ENCODE data around the gene DHX35. TPM values are rescaled to one million over a fixed set of nuclear protein-coding genes. Genes with fewer than 3 reads are reported as not detected.

DHX35 gene
- total RNA-seq, 6 donors from 2014 or later = 9.6 to 40.9 (median 12.0) TPM

DNA sequence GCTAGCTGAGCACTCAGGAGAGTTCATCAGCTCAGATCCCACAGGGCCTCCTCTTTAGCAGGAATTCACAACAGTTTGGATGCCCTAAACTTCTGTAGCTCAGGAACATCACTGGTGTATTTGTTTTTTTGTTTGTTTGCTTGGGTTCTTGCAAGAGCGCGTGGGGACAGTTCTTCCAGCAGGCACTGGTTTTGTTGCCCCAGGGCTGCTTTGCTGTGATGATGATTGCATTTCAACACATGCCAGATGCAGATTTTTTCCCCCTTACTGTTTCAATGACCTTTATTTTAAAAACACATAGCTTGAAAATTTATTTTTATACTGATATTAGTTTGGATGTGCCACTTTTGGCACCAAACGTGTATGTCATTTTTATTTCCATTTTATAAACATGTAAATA, 77.1 kb downstream of the DHX35 start:
- no peak for TF ChIP-seq POLR2A (IDR thresholded peaks at IDR 0.05)
- TF ChIP-seq EP300 (IDR thresholded peaks at IDR 0.05) = no peak
- no peak for TF ChIP-seq POLR2AphosphoS5 (IDR thresholded peaks at IDR 0.05)
- TF ChIP-seq, protein P1, sequence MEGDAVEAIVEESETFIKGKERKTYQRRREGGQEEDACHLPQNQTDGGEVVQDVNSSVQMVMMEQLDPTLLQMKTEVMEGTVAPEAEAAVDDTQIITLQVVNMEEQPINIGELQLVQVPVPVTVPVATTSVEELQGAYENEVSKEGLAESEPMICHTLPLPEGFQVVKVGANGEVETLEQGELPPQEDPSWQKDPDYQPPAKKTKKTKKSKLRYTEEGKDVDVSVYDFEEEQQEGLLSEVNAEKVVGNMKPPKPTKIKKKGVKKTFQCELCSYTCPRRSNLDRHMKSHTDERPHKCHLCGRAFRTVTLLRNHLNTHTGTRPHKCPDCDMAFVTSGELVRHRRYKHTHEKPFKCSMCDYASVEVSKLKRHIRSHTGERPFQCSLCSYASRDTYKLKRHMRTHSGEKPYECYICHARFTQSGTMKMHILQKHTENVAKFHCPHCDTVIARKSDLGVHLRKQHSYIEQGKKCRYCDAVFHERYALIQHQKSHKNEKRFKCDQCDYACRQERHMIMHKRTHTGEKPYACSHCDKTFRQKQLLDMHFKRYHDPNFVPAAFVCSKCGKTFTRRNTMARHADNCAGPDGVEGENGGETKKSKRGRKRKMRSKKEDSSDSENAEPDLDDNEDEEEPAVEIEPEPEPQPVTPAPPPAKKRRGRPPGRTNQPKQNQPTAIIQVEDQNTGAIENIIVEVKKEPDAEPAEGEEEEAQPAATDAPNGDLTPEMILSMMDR (IDR thresholded peaks at IDR 0.05) = no peak
- WGBS, 2 donors = 96 to 98% methylated on average over 3 of the region's 3 CpGs
- ATAC-seq (ENCODE audit: low FRiP score in 2 of 2) (no peak), DNase-seq (no peak)
- Histone ChIP-seq H3K9me3 (no peaks in the 10 kb centered on the region), H3K4me3 (no peak overlapping the region), H3K27ac (no peak overlapping the region), H3K27me3 (no peaks in the 10 kb centered on the region), H3K36me3 (peaks cover 7 to 79% (median 47%) of the 10 kb centered on the region in 4 donors), H3K4me1 (no peaks in the 10 kb centered on the region)

DNA sequence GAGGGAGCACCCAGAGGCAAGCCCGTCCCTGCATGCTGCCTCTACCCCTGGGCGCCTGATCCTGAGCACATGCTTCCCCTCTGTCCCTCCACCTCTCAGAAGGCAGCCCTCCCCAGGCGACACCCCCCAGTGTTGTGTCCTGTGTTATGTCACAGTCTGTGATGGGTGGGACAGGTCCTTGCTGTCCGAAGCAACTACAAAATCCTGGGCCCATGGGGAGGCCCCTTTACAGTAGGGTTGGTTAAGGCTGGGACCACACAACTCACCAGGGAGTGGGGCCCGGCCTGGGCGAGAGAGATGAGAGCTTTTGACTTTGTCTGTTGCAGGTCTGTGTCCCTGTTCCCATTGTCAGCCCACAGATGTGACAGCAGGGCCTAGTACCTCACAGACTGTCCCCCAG, 78.0 kb downstream of the DHX35 start:
- no peak overlapping the region for H3K27ac ChIP-seq
- H3K27me3 ChIP-seq = no peaks in the 10 kb centered on the region
- no peak for TF ChIP-seq EP300 (IDR thresholded peaks at IDR 0.05)
- TF ChIP-seq POLR2AphosphoS5 (IDR thresholded peaks at IDR 0.05) = no peak
- TF ChIP-seq, protein P1 (IDR thresholded peaks at IDR 0.05) = no peak
- TF ChIP-seq POLR2A (IDR thresholded peaks at IDR 0.05) = no peak
- ATAC-seq (ENCODE audit: low FRiP score in 2 of 2) (no peak), DNase-seq (no peak)
- H3K36me3 ChIP-seq = peaks cover 6 to 70% (median 40%) of the 10 kb centered on the region in 4 donors
- H3K4me3 ChIP-seq = no peak overlapping the region
- 93% methylated on average over 6 of the region's 6 CpGs; no CpG with 5 or more reads in 1 of the 2 donors for WGBS, 2 donors
- no peaks in the 10 kb centered on the region for H3K4me1 ChIP-seq
- no peaks in the 10 kb centered on the region for H3K9me3 ChIP-seq

DNA sequence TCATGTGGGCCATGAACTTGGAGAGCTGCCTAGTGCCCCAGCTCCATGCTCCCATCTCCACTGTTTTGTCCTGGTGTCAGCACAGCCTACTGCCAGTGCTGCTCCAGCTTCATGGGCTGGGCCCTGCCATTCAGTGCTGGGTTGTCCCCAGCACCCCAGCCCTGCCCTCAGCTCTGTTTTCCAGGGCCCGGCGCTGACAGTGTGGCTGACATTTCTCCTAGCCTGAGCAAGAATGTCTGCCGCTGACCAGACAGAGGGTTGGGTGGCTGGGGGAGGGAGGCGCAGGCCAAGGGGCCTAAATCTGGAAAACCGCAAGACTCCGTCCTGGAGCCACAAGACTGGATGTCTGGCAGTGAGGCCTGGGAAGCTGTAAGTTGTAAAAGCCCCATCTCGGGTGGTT, 78.9 kb downstream of the DHX35 start:
- no peaks in the 10 kb centered on the region for H3K9me3 ChIP-seq
- 96 to 97% methylated on average over 5 to 7 of the region's 7 CpGs for WGBS, 2 donors
- no peaks in the 10 kb centered on the region for H3K27me3 ChIP-seq
- no peak for DNase-seq
- TF ChIP-seq EP300 (IDR thresholded peaks at IDR 0.05) (no peak), POLR2A (IDR thresholded peaks at IDR 0.05) (no peak), POLR2AphosphoS5 (IDR thresholded peaks at IDR 0.05) (no peak)
- TF ChIP-seq, protein P1 (IDR thresholded peaks at IDR 0.05) = no peak
- H3K27ac ChIP-seq = no peak overlapping the region
- no peaks in the 10 kb centered on the region for H3K4me1 ChIP-seq
- H3K36me3 ChIP-seq = peaks cover 0 to 61% (median 31%) of the 10 kb centered on the region in 4 donors
- no peak for ATAC-seq (ENCODE audit: low FRiP score in 2 of 2)
- no peak overlapping the region for H3K4me3 ChIP-seq

DNA sequence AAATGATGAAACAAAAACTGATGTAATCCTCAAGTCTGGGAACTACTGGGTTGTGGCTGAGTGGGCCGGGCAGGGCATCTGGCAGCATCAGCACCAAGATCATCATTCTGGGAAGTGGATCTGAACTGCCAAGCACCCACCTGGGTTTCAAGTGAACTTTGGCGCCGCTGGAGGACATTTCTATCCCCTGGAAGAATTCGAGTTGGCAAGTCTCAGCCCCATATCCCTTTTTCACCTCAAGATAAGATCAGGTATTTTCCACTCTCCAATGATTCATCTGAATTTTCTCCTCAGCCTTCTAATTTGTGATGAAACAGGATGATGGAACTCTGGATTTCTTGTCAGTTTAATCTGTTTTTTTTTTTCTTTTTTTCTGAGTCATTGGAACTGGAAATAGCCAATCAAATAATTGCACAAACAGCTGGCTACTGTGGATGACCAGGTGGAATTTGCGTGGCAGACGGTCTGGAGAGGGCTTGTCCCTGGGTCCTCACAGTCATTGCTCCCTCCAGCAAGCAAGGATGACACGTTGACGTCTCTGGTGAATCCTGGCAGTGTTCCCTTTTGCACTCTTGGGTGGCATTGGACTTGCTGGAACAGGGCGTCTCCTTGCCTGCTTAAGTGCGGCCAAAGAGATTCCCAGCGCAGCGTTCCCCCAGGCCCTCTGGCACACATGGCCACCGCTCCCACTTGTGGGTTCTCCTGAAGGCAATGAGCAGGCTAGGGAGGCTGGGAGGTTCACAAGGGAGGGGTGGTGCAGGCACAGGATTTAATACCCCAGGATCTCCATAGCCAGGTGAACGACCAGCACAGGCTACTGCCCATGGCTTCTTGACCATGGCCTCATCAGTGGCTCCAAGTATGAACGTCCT, 80.4 kb downstream of the DHX35 start:
- no peak for TF ChIP-seq POLR2A (IDR thresholded peaks at IDR 0.05)
- no peak for TF ChIP-seq EP300 (IDR thresholded peaks at IDR 0.05)
- Histone ChIP-seq H3K36me3 (peaks cover 0 to 46% (median 28%) of the 10 kb centered on the region in 4 donors), H3K27ac (peak overlapping the region in 1 of 4 donors; percentile 64), H3K9me3 (no peaks in the 10 kb centered on the region), H3K27me3 (no peaks in the 10 kb centered on the region), H3K4me3 (no peak overlapping the region), H3K4me1 (no peaks in the 10 kb centered on the region)
- DNase-seq (no peak), ATAC-seq (ENCODE audit: low FRiP score in 2 of 2) (no peak)
- WGBS, 2 donors = 83 to 86% methylated on average over 11 to 15 of the region's 15 CpGs

DNA sequence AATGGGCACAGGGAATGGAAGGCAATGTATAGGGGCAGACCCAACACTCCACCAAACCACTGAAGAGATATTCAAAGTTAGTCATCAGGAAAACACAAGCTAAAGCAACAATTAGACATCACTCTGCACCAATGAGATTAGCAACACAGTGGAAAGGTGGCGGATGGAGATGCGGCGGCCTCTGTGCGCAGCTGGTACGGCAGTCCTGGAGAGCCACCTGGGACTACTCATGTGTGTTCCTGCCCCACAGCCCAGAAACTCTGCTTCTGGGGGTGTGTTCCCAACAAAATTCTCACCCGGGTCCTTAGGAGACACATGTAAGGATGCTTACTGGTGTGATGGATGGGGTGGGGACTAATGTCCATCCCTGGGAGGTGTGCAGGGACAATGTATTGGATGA, 82.4 kb downstream of the DHX35 start:
- TF ChIP-seq EP300 (IDR thresholded peaks at IDR 0.05) (no peak), POLR2AphosphoS5 (IDR thresholded peaks at IDR 0.05) (no peak), POLR2A (IDR thresholded peaks at IDR 0.05) (no peak)
- TF ChIP-seq, protein P1 (IDR thresholded peaks at IDR 0.05) = no peak
- ATAC-seq (ENCODE audit: low FRiP score in 2 of 2) (no peak), DNase-seq (no peak)
- Histone ChIP-seq H3K4me3 (no peak overlapping the region), H3K36me3 (peaks cover 0 to 28% (median 13%) of the 10 kb centered on the region in 4 donors), H3K27ac (no peak overlapping the region), H3K9me3 (no peaks in the 10 kb centered on the region), H3K4me1 (peaks cover under 1 to 6% (median 3%) of the 10 kb centered on the region in 4 donors), H3K27me3 (no peaks in the 10 kb centered on the region)
- WGBS, 2 donors = 93 to 97% methylated on average over 6 of the region's 6 CpGs
